Measurements from ENCODE around the gene PRRT1B.

PRRT1B gene

DNA sequence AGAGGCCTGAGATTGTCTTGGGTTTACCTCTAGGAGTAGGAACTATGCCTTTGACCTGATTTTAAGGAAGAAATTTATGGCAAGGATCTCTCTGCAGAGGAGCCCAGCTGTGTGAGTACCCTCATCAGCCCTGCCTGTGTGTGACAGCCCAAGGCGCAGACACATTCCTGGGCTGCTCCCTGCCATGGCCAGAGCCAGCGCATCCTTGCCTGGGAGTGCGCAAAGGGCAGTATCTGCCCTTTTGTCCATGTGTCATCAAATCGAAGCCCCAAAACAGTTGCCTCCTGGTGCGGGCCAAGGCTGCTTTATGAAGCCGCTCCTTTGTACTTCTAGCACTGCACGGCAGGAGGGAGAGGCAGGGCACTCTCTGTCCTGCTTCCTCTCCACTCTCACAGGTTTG is 51.9 kb downstream of the PRRT1B start:
- no peak for DNase-seq

DNA sequence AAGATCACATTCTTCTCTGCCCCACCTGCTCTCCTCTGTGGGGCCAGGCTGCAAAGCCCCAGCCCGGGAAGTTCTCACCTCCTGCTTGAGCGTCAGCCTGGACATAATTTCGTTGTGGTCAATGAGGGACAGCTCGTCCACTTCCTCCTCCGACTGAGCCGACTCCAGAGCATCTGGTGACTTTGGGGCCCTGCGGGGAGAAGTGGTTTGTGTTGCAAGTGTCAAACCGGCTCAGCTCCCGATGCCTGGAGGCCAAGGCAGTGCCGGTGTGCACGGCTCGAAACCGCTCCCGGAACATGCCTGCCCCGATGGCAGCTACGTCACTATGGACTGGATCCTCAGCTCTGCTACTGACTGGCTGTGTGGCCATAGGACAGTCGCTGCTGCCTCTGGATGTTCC is 52.8 kb downstream of the PRRT1B start:
- DNase-seq: no peak

DNA sequence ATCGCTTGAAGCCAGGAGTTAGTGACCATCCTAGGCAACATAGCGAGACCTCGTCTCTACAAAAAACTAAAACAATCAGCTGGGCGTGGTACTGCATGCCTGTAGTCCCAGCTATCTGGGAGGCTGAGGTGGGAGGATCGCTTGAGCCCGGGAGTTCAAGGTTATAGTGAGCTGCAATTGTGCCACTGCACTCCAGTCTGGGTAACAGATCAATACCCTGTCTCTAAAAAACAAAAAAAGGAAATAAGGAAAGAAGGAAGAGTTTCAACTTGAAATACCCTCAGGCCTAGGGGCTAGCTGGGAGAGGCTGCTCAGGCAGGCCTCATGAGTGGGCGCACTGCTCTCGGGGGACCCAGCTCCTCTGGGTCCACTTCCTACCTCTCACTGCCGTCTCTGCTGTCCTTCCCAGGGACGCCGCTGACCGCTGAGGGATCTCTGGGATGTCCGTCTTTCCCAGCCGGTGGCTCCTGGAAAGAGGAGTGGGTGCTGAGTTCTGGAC is 56.4 kb downstream of the PRRT1B start:
- no peak for DNase-seq

DNA sequence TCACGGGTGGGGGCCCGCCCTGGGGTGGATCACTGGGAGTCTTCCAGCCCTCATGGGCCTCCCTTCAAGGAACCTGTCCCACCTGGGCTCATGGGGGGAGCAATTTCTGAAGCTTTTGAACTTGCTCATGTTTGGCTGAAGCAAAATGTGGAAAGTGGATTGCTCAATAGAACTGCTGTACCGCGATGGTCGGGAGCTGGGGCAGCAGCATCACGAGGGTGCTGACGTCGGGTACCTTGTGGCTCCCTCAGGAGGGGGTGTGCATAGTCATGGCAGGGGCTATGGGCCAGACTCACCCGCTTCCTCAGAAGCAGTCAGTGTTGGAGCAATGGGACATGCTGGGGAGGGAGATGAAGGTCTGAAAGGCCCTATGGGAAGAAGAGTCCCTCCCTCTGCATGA is 57.9 kb downstream of the PRRT1B start:
- DNase-seq: no peak

DNA sequence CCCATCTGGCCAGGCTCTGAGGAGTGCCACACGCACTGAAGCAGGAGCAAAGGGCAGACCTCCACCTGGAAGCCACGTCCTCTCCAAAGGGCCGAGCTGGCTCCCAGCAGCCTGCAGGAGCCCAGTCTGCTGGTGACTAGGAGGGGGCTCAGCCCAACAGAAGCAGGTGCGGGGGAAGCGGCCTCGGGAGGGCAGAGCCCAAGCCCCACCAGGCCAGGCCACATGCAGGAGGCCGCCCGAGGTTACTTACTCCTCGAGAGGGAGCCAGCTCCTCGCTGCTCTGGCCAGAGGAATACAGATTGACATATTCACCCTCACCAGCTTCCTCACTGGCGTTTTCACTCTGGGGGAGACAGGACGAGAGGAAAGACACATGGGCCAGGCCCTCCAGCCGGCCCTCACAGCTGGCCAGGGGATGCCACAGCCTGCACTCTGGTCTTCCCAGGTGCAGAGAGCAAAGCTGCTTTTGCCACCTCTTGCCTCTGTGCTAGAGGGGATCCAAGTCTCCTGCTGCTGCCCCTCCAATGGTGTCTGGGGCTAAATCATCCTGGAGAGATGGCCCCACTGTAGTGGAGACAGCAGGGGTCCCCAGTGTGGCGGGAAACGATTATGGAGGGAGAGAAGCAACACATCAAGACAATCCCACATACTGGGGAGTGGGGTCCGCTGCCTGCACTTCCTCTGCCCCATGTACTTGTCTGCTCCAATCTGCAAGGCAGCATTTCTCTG is 58.6 kb downstream of the PRRT1B start:
- DNase-seq: no peak

DNA sequence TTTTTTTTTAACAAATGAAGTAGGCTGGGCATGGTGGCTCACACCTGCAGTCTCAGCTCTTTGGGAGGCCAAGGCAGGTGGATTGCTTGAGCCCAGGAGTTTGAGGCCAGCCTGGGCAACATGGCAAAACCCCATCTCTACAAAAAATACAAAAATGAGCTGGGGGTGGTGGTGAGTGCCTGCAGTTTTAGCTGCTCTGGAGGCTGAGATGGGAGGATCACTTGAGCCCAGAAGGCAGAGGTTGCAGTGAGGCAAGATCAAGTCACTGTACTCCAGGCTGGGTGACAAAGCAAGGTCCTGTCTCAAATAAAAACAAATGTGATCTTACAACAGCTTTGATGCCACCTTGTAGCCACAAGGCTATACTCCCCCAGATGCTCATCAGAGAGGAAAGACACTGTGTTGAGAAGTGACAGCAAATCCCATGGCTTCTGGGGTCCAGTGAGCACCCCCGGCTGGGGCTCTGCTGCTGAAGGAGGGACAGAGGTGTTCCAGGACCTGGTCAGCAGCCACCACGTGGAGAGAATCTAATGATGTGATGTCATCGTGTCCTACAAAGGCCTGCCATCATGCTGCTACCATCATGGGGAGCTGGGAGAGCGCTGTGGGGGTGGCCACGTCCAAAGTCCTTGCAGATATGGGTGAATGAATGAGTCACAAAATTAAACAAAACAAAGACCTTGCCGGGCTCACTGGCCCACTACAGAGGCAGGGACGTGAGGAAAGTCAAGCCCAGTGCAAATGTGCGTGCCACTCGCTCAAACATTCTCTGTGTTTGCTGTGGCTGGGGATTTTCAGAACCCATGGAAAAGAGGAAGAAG is 60.7 kb downstream of the PRRT1B start:
- no peak for DNase-seq

DNA sequence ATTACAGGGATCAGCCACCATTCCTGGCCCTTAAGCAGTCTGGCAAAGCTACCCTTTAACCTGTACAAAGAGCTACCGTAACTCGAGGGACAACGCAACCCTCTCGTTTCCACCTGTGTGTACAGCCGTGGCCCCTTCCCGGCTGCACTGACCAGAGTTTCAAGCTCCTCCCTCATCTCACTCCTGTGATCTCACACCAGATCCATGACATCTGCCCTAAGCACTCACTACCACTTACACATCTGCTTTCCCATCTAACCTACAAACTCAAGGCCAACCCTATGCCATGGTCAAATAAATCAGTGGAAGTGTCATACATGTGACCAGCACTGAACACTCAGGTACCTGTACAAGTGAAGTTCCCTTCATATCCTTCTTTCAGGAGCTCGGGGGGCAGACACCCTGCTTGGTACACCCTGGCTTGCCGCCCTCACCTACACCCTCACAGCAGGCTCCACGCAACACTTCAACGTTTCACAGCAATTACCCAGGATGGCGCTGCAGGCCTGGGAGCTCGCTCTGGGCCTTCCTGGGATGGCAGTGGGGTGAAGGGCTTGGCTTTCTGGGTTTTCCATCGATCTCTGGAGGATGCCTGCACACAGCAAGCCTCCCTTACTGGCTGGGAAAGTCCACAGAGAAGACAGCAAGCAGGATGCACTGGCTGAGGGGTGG is 61.7 kb downstream of the PRRT1B start:
- no peak for DNase-seq

DNA sequence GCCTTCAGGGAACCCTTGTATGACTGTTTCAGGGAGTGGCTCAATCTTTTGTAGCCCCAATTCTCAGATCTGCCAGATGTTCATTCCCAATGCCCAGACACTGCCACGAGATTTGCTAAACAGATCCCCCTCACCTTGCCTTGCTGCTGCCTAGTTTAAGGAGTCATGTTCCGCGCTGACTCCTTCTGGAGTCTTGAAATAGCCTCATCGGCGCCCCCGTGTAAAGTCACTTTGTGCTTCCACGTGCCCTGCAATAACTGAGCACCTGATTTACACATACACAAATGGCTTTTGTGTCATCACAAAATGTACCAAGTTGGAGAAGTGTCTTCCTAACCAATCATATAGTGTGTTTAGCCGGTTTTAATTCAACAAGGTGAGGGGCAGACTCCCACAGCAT is 62.3 kb downstream of the PRRT1B start:
- no peak for DNase-seq

DNA sequence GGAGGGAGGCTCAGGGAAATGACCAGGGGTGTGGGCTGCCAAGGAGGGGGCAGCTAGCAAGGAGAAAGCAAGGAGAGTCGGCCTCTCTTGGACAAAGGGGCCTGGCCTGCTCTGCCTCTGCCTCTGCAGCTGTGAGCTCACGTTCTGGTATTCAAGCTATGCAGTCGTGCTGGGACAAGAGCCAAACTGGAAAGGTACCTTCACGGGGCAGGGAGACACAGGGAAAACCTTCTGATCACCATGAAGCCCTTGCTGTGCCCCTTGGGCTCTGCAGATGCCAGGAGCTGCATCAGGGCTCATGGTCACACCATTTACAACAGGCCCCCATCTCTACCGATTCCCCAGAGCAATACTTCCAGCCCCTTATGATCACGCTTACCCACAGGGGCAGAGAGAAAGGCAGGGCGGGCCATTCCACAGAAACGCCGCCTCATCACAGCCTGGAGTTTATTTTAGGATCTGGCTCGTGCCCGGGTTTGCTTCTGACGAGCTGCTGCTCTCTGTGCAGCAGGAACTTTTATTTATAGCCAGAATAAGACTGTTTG is 63.2 kb downstream of the PRRT1B start:
- DNase-seq: no peak
